HG03520 (cell line): ENCODE measurements around the gene HES5.

Experiments
- ATAC-seq: cut with Tn5 transposase; IDR thresholded peaks from one replicate; pipeline ENCODE4 v1.9.1; 2021; ENCODE audit warnings: mild to moderate bottlenecking, moderate library complexity; ENCODE audit not compliant: unreplicated experiment

The HES5 gene

DNA sequence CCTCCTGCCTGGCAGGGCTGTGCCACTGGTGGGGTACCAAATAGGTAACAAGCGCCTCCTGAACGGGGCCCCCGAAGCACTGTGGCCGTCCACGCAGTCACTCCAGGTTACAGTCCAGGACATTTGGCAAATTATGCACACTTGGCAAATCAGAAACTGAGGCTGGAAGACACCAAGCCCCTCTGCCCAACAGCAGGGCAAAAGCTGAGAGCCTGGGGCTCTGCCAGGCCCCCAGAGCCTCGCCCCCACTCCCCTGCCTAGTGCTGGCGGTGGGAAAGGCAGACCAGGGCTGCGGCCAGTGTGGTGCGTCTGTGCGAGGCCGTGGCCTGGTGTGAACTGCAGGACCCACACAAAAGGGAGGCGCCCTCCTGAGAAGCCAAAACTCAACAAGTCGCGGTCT lies 13.1 kb downstream of the HES5 start:
- no peak for ATAC-seq

- ATAC-seq, result no peak
Observed at GRCh38 chr1:2516124-2516523, 13.9 kb downstream of the HES5 start.

GRCh38 chr1:2515763-2516080 lies 14.3 kb downstream of the HES5 start:
- no peak for ATAC-seq

GRCh38 chr1:2514863-2515762 lies 14.9 kb downstream of the HES5 start:
- no peak for ATAC-seq

DNA sequence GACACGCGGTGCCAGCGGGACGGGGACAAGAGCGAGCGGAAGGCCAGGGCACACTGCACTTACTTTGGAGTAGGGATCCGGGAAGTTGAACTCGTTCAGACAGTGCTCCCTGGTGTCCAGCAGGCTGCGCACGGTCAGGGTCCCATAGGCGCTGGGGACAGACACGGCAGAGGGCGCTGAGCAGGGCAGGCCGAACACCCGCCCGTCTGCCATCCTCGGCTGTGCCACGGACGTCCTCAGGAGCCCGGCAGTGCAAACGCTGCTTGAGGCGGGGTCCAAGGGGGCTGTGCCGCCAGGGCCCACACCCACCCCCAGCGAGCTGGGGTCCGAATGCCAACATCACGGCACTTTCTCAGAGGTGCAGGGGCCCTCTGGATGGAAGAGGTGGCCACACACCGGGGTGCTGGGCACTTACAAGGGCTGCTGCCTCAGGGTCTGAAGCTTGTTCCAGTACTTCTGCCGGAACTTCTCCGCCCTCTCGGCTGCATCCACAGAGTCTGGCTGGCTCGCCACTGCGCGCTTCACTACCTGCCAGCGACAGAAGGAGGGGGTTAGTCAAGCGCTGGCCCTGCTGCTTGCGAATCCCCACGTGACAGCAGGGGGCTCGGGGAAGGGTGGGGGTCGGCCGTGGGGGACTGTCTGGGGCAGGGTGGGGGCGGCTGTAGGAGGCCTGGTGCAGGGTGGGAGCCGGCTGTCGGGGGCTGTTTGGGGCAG lies 16.0 kb downstream of the HES5 start:
- ATAC-seq, result no peak

DNA sequence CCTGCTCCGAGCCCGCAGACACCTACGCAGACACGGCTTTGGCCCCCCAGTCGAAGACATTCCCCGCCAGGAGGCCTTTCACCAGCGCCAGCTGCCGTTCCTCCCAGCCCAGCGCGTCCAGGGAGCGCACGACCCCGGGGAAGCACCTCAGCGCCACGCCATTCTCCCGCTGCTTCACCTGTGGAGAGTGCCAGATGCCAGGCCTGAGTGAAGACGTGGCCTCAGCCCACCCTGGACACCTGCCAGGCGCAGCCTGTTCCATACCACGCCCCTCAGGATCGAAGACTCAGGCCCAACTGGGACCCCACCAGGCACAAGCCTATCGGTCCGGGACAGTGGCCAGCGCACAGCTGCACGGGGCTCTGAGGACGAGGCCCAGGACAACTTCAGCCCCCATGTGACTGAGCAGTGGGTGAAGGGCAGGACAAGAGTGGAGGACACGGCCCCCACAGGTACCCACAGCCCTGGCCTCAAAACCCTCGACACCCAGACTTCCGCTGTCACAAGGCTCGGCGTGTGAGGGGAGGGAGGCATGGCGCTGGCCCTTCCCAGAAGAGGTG lies 17.1 kb downstream of the HES5 start:
- ATAC-seq, result no peak

GRCh38 chr1:2510366-2511155 lies 19.5 kb downstream of the HES5 start:
- no peak for ATAC-seq

GRCh38 chr1:2509589-2509988 lies 20.5 kb downstream of the HES5 start:
- ATAC-seq, result no peak

DNA sequence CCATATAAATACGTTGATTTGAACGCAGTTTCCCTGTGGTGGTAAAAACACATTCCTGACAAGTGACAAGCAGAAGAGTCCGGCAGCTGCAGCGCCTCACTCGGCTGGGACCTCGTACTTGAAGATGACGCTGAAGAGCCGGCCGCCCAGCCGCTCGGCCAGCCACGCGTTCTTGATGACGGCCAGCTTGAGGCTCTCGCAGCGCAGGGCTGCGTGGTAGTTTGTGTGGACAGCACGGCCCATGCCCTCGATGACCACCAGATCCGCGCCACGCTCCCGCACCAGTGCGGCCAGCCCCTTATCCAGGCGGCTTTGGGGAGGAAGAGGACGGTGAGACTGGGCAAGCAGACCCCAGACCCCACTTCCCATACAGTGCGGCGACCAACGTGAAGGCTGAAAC lies 21.3 kb downstream of the HES5 start:
- ATAC-seq, result no peak

- no peak for ATAC-seq
Observed at GRCh38 chr1:2508180-2508579, 21.9 kb downstream of the HES5 start.

- ATAC-seq, result no peak
Observed at GRCh38 chr1:2507744-2508155, 22.3 kb downstream of the HES5 start.

DNA sequence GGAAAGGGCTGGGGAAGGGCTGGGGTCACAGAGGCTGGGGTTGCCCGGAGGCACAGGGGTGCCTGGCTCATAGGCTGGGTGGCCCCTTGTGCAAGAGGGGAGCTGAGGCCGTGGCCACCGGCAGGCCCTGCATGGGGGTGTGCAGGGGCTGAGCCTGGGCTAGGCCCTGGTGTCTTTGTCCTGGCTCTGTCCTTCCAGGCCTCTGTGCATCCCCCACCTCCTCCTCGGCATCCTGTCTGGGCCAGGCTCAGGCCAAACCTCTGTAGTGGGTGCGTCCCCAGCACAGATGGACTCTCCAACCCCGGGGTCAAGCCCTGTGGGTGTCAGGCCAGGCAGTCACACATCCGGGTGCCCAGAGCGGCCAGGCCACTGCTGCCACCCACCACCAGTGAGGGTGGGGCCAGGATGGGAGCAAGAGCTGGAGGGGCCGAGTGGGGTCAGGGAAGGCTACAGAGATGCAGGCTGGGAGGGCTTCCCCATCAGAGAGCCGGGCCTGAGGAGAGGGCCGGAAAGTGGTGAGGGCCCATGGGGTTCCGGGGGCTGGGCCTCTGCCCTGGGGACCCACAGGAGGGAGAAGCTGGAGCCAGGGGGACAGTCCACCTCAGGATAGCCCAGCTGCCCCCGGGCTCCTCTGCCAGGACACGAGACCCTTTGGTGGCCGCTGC lies 23.0 kb downstream of the HES5 start:
- no peak for ATAC-seq

- ATAC-seq, result no peak
Observed at GRCh38 chr1:2506007-2506860, 23.8 kb downstream of the HES5 start.

GRCh38 chr1:2505461-2505994 lies 24.5 kb downstream of the HES5 start:
- ATAC-seq, result no peak

DNA sequence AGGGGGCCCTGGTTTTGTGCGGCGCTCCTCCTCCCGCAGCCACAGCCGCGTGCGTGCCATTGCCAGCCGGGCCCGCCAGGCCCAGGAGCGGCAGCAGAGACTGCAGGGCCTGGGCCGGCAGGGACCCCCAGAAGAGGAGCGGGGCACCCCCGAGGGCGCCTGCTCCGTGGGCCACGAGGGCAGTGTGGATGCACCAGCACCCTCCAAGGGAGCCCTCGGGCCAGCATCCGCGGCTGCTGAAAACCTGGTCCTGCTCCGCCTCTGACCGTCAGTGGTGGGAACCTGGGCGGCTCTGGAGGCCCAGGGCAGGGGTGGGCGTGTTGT lies 25.2 kb downstream of the HES5 start:
- ATAC-seq, result no peak

DNA sequence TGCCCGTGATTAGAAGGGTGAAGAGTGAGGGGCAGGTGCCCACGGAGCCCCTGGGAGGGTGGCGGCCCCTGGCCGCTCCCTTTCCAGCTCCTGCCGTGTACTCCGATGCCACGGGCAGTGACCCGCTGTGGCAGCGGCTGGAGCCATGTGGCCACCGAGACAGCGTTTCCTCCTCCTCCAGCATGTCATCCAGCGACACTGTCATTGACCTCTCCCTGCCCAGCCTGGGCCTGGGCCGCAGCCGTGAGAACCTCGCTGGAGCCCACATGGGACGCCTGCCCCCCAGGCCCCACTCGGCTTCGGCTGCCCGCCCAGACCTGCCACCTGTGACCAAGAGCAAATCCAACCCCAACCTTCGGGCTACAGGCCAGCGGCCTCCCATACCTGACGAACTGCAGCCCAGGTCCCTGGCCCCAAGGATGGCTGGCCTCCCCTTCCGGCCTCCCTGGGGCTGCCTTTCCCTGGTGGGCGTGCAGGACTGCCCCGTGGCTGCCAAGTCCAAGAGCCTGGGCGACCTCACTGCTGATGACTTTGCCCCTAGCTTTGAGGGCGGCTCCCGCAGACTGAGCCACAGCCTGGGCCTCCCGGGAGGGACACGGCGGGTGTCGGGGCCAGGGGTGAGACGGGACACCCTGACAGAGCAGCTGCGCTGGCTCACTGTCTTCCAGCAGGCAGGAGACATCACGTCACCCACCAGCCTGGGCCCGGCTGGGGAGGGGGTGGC lies 25.7 kb downstream of the HES5 start:
- ATAC-seq, result no peak

DNA sequence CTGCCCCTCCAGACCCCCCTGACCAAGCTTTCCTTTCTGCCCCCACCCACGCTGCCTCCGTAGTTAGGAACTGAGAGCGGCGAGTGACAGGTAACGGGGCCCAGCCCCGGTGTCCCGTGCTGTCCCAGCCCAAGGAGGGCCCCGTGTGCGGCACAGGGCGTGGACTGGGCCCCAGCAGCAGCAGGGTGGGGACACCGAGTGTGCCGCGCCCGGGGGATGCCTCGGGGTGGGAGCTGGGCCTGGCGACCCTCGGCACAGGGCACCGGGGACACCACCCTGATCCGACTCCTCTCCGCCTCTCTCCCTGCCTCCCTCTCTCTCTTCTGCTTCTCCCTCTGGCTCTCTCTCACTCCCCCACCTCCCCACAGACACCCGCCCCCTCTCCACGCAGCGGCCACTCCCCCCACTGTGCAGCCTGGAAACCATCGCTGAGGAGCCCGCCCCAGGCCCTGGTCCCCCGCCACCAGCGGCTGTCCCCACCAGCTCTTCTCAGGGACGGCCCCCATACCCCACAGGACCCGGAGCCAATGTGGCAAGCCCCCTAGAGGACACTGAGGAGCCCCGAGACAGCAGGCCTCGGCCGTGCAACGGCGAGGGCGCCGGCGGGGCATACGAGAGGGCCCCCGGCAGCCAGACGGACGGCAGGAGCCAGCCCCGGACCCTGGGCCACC lies 26.4 kb downstream of the HES5 start:
- no peak for ATAC-seq
